Right ventricle myocardium inferior (tissue), 1 donor: Measurements from ENCODE around the gene HSPA1B. TPM values are rescaled to one million over a fixed set of nuclear protein-coding genes. Genes with fewer than 3 reads are reported as not detected.
"Not testable (repeated sequence)": the region's sequence is repeated elsewhere in the genome, so short reads cannot be mapped to it uniquely, and the experiment has no call there.

ENCODE experiments used
- ATAC-seq: fragments of 200-7000 bp; cut with Tn5 transposase; one replicate; pipeline ENCODE4 v1.9.1; 2020; ENCODE audit warnings: mild to moderate bottlenecking, moderate library complexity
- DNase-seq: peaks from one replicate; pipeline ENCODE4 v3.0.0; 2021; ENCODE audit errors: missing footprints
- intact Hi-C: fragments of 100-400 bp; cut with DNase I; formaldehyde crosslinking; loops from one replicate; pipeline ENCODE4 v1.11.0; 2022
- total RNA-seq: library from RNA; stranded (reverse); fragmentation: NEBNext Ultra II Directional; extraction: Animal tissue kit (Norgen Biotek cat#: 25700); gene quantifications from one replicate; pipeline ENCODE4 v1.2.1, GENCODE V29; 2021
- donor health status: DM: no; HTN: yes; CAD: no; lungs with severe emphysema.

Gene HSPA1B
- total RNA-seq, 1 donor from 2014 or later: 215 TPM

GRCh38 chr6:31819871-31820299 is 7.7 kb upstream of the HSPA1B start:
- ATAC-seq (no peak), DNase-seq (no peak)
- intact Hi-C loops: no loop called here

- intact Hi-C loops, DNase-seq, ATAC-seq: not testable (repeated sequence)
These were observed 7.1 kb upstream of the HSPA1B start for GRCh38 chr6:31820399-31820798.

- DNase-seq (peak; percentile 90), ATAC-seq (peak; percentile 58)
- intact Hi-C loops: no loop called here
These were observed 6.1 kb upstream of the HSPA1B start for GRCh38 chr6:31821301-31822035.

- ATAC-seq: peak; percentile 72
- DNase-seq: peak; percentile 88
- intact Hi-C loops: no loop called here
These were observed 5.3 kb upstream of the HSPA1B start for GRCh38 chr6:31822036-31822821.

GRCh38 chr6:31823592-31824196 is 3.8 kb upstream of the HSPA1B start:
- intact Hi-C loops, DNase-seq: not testable (repeated sequence)

GRCh38 chr6:31825553-31825952 is 2.0 kb upstream of the HSPA1B start:
- ATAC-seq: no peak
- DNase-seq: no peak
- intact Hi-C loops: no loop called here

More at GRCh38 chr6:31823592-31824196, 3.8 kb upstream of the HSPA1B start:
- not testable (repeated sequence) for ATAC-seq

GRCh38 chr6:31826793-31827285 is 699 bp upstream of the HSPA1B start:
- peak; percentile 66 for ATAC-seq
- intact Hi-C loops: loop anchor here (2.0 kb wide), 1 partner anchor 32 kb away; the partner anchor contains the start of gene VARS1

GRCh38 chr6:31829633-31830283 is 2.2 kb downstream of the HSPA1B start:
- intact Hi-C loops: loop anchor here (1.0 to 10.0 kb wide), 5 partner anchors 56 to 285 kb away; partner anchors contain the start of genes ATP6V1G2, CSNK2B, DDAH2 and DDX39B
- ATAC-seq (no peak), DNase-seq (no peak)

More at GRCh38 chr6:31826793-31827285, 699 bp upstream of the HSPA1B start:
- peak; percentile 93 for DNase-seq

- DNase-seq: no peak
- ATAC-seq: no peak
- intact Hi-C loops: loop anchor here (1.0 to 10.0 kb wide), 5 partner anchors 58 to 286 kb away; partner anchors contain the start of genes ATP6V1G2, CSNK2B, DDAH2 and DDX39B
These were observed 3.4 kb downstream of the HSPA1B start for GRCh38 chr6:31830886-31831335.

- DNase-seq (no peak), ATAC-seq (no peak)
- intact Hi-C loops: loop anchor here (5.0 to 10.0 kb wide), 3 partner anchors 149 to 287 kb away; partner anchors contain the start of genes ATP6V1G2, CSNK2B, DDX39B and LY6G5B
These were observed 4.0 kb downstream of the HSPA1B start for GRCh38 chr6:31831350-31832215.

- DNase-seq (peak; percentile 94), ATAC-seq (peak; percentile 92)
- intact Hi-C loops: loop anchor here (5.0 to 10.0 kb wide), 3 partner anchors 152 to 290 kb away; partner anchors contain the start of genes ATP6V1G2, CSNK2B, DDX39B and LY6G5B
These were observed 7.1 kb downstream of the HSPA1B start for GRCh38 chr6:31834367-31835250.

- ATAC-seq: no peak
- no peak for DNase-seq
- intact Hi-C loops: loop anchor here (10.0 kb wide), 1 partner anchor 291 kb away; the partner anchor contains the start of genes ATP6V1G2, DDX39B and NFKBIL1
These were observed 8.5 kb downstream of the HSPA1B start for GRCh38 chr6:31836047-31836473.

- no peak for ATAC-seq
These were observed 9.2 kb downstream of the HSPA1B start for GRCh38 chr6:31836474-31837368.

GRCh38 chr6:31837369-31838113 is 10.0 kb downstream of the HSPA1B start:
- no peak for DNase-seq
- intact Hi-C loops: loop anchor here (10.0 kb wide), 1 partner anchor 293 kb away; the partner anchor contains the start of genes ATP6V1G2, DDX39B and NFKBIL1
- no peak for ATAC-seq

More at GRCh38 chr6:31836474-31837368, 9.2 kb downstream of the HSPA1B start:
- intact Hi-C loops: loop anchor here (10.0 kb wide), 1 partner anchor 292 kb away; the partner anchor contains the start of genes ATP6V1G2, DDX39B and NFKBIL1
- DNase-seq: no peak
